GM21367 (cell line): ENCODE measurements around the gene CA5A.
"Not testable (repeated sequence)": the region's sequence is repeated elsewhere in the genome, so short reads cannot be mapped to it uniquely, and the experiment has no call there.

ENCODE experiments used
- ATAC-seq: cut with Tn5 transposase; IDR thresholded peaks from one replicate; pipeline ENCODE4 v1.9.1; 2021; ENCODE audit not compliant: unreplicated experiment

CA5A gene

GRCh38 chr16:87926246-87927194, 9.8 kb downstream of the CA5A start:
- ATAC-seq: no peak

GRCh38 chr16:87924811-87925670, 11.3 kb downstream of the CA5A start:
- no peak for ATAC-seq

- ATAC-seq: no peak
Observed at GRCh38 chr16:87924041-87924810, 12.1 kb downstream of the CA5A start.

GRCh38 chr16:87922250-87922871, 14.0 kb downstream of the CA5A start:
- ATAC-seq: no peak

DNA sequence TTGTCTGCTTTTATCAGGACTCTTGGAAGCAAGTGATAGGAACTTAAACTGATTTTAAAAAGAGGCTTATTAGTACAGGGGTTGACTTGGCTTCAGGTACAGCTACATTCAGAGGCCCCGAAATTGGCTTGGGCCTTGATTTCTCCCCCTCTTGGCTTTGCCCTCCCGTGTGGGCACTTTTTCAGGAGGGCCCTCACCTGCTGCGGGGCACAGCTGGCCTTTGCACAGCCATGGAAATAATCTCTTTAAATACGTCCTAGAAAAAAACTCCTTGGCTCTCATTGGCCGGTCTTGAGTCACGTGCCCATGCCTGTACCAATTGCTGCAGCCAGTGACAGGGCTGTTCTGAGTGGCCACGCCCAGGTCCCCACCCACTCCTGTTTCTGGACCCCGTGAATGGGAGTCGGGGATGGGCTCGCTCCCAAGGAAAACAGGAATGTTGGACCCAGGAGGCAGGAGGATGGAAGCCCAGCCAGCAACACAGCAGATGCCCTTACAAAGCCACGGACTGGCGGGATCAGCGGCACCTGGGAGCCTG, 15.0 kb downstream of the CA5A start:
- no peak for ATAC-seq

- ATAC-seq: no peak
Observed at GRCh38 chr16:87919681-87919994, 16.7 kb downstream of the CA5A start.

DNA sequence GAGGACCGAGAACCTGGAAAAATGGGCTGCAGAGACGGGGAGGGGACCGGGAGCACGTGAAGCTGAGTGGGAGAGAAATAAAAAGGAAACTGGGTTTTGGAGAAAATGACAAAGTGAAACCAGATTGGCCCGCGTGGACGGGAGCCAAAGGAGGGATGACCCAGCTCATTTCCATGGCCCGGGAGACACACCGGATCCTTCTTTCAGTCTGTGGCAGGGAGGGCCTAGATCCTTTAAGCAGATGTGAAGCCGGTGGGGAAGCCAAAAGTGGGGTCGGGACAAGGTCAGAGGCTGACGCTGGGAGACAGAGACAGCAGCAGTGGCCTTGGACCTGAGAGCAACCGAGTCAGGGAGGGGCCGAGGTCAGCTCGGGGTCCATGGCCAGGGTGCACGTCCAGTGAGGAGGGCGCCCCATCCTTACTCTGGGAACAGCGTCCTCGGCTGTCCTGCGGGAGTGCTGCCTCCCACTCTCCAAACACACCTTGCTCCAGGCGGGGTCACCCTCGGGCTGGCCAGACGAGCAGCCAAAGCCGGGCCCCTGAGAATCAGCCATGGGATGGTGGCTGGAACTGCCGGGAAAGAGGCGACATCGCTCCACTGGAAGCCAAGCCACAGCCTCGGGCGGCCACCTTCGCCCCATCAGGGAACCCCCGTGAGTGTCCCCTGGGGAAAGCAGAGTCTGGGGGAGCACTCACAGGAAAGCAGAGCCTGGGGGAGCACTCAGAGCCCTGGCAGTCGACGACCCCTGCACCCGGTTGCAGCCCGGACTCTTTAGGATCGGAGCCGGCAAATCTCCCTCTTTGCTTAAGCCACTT, 17.3 kb downstream of the CA5A start:
- no peak for ATAC-seq

DNA sequence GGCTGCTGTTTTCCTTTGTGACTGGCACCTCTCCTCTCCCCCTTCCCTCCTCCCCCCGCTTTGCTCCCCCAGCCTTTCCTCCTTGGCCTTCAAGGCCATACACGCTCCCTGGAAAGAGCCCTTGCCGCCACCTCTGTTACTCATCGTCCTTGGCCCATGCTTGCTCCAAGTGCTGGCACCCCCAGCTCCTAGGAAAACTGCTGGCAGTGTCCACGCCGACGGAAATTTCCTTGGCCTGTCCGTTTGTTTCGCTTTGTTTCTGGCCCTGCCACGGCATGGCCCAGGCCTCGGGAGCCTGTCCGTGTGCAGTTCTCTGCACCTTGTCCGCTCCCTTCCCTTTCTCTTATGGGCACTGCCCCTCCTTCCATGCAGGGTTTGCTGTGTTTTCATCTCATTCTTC, 18.0 kb downstream of the CA5A start:
- ATAC-seq: no peak

DNA sequence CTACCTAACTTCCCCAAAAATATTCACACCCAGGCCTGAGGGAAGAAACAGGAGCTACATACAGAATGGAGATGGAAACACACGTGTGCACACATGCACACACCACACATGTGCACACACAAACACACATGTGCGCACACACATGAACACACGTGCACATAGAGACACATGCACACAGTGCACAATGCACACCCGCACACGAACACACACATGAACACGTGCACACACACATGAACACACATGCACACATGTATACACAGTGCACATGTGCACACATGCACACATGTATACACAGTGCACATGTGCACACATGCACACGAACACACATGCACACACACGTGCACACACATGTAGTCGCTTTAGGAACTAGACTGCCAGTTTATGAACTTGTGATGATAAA, 18.8 kb downstream of the CA5A start:
- no peak for ATAC-seq

GRCh38 chr16:87914812-87915211, 21.5 kb downstream of the CA5A start:
- no peak for ATAC-seq

GRCh38 chr16:87914021-87914725, 22.2 kb downstream of the CA5A start:
- ATAC-seq: not testable (repeated sequence)

GRCh38 chr16:87912691-87913090, 23.6 kb downstream of the CA5A start:
- not testable (repeated sequence) for ATAC-seq

DNA sequence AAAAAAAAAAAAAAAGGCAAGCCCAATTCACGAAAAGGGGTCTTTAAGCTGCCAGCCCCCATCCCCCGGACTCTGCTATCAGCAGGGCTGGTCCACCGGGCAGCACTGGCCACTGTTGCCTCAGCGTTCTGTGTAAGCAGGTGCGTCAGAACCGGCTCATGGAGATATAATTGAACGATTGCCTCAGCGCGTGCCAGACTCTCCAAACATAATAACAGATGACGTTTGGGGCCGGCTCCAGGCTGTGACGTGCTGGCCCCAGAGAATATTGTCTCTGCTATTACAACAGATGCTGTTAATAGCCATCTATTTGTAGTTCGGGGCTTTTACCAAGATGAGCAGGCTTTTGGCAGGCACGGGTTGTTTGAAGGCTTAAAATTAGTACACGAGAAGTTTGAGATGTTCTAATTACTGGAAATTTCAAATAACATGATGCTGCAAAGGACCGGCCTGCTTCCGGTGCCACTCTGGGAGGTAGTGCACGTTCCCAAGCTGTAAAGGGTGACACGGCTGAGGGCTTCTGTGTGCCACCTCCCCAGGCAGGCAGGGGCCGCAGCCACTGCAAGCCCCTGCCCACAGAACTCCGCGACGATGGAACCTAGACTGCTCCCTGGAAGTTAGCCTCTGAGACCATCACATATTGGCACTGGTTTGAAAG, 25.1 kb downstream of the CA5A start:
- not testable (repeated sequence) for ATAC-seq

DNA sequence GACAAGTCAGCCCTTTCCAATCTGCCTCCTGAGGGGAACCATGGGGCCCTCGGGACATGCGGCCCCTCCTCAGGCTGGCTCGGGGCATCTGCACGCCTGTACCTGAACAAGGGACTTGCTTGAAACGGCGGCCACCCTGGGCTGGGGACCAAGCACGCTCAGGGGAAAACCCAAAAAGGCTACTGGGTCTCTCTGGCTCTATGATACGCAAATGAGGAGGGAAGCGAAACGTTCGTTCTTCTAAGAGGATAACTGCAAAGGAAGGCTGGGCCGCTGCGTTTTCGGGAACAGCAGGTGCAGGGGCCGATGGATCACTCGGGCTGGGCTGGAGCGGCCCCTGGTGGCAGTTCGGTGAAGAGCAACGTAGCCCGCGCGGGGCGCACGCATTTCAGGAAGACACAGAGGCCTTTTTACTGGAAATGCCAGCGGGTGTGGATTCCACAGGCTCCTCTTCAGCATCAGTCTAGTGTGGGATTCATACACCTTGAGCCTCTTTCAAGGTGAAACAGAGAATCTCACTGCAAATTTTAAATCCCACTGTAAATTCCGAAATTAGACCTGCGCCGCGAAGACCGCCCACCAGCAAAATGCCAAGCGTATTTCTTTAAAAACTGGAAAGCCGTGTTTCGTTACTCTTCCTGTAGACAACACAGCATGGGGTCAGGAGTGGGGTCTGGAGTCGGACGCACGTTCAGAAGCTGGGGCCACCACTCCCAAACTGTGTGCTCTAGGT, 27.0 kb downstream of the CA5A start:
- ATAC-seq: peak; percentile 59

DNA sequence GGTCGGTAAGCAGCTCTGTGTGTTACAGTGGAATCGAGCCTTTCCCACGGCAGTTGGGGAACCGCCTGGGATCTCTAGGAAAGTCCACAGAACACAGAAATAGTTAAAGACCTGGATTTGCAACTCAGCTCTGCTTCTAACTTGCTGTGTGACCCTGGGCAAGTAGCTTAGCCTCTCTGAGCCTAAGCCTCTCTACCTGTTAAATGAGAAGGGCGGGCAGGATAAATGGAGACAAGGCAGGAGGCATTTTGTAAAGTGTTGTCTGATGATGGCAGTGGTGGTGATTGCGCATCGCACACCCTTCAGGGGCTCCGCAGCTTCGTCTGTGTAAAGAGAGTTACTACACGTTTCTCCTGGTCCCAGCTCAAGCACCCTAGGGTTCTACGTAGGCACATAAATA, 28.2 kb downstream of the CA5A start:
- ATAC-seq: not testable (repeated sequence)

GRCh38 chr16:87905521-87905920, 30.8 kb downstream of the CA5A start:
- not testable (repeated sequence) for ATAC-seq

DNA sequence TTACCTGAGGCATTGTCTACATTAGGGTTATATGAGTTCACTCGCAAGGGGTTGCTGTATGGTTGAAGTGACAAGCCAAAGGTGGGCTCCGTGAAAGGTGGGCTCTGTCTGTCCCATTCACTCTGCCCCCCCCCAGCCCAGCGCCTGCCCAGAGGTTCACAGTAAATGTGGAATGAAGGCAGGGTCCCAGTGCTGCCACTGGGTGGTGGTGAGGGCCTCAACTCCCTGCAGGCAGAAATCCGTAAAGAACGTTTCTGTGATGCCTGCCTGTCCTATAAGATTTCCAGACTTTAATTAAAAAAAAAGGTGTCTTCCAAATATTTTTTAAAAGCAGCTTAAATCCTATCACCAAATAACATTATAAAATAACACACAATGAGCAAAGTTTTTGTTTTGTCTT, 31.4 kb downstream of the CA5A start:
- not testable (repeated sequence) for ATAC-seq

GRCh38 chr16:87900489-87900888, 35.8 kb downstream of the CA5A start:
- ATAC-seq: not testable (repeated sequence)
